ENCODE measurements around the gene LSM12.
"Not testable (repeated sequence)": the region's sequence is repeated elsewhere in the genome, so short reads cannot be mapped to it uniquely, and the experiment has no call there.

Gene LSM12

DNA sequence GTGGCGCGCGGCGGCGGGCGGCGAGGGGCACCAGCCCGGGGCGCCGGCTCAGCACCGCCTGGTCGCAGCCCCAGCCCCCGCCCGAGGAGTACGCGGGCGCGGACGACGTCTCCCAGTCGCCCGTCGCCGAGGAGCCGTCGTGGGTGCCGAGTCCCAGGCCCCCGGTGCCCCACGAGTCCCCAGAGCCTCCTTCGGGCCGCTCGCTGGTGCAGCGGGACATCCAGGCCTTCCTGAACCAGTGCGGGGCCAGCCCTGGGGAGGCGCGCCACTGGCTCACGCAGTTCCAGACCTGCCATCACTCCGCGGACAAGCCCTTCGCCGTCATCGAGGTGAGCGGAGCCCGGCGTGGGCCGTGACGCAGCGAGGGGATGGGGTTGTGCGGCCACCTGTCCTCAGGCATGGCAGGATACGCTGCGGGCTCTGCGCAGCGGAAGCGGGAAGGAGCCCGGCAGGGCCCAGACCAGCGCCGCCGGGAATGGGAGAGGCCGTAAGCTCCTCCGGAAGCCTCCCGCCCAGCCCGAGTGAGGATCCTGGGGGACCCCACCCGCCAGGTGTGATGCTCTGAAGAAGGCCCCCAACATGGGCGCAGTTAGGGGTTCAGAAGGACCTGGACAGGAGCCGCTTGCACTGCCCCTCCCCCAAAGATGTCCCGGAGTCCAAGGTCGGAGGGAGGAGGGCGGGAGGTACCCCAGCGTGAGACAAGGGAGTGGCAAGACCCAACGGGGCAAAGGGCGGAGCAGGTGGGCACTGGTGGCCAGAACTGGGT, 61.5 kb downstream of the LSM12 start:
- no peak for FAIRE-seq

DNA sequence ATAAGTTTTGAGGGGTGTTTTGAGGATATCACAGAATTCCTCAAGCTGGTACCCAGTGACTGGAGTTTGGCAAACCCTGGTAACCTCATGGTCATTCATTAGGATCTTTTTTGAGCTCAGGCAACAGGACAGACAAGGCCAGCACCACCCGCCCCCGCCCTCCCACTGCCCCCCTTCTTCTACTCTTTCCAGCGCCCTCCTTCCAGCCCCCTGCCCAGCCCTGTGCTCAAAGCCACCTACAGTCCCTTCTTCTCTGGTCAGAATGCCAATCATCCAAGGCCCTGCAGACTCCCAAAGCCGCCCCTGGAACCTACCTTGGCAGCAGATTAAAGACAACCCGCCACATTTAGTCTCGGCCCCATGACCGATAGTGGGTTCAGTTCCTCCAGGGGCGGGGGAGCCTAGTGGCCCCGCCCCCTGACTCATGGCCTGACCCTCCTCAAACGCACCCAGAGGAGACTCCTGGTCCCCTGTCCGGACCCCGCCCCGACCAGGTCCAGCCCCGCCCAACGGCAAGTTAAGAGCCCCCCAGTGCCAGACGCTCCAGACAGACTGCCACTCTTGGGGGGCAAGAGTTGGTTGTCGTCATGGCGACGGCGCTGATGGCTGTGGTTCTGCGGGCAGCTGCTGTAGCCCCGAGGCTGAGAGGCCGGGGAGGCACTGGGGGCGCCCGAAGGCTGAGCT, 62.3 kb downstream of the LSM12 start, which contains the start of gene NAGS:
Gene NAGS (plus strand): TSS at position 546 of the 684 bp plus-strand sequence. CDS start 42 bp downstream, at position 588.
- no peak for FAIRE-seq

DNA sequence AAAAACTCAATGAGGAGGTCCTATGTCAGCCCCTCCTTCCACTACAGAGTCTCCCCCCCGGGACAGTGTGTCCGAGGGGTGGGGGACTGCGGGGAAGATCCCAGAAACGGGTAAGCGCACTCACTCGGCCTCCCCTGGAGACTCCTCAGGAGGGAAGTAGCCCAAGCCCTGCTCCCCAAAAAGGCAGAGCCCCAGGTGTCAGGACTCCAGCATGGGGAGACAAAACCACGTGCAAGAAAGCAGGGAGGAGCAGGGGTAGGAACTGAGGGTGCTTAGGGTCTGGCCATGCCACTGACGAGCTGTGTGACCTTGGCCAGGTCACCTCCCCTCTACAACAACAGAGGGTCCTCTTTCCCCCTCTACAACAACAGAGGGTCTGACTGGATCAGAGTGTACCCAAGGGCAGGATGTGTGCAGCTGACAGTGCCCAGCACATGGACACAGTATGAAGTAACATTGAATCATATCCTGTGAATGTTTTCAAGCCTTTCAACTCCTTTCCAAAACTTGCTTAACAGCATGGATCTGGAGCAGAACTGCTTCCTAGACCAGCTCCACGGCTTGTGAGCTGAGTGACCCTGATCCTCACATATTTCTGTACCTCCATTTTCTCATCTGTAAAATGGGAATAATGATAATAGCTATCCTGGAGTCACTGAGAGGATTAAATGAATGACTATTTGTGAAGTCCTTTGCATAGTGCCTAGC, 64.2 kb downstream of the LSM12 start:
- no peak for FAIRE-seq

DNA sequence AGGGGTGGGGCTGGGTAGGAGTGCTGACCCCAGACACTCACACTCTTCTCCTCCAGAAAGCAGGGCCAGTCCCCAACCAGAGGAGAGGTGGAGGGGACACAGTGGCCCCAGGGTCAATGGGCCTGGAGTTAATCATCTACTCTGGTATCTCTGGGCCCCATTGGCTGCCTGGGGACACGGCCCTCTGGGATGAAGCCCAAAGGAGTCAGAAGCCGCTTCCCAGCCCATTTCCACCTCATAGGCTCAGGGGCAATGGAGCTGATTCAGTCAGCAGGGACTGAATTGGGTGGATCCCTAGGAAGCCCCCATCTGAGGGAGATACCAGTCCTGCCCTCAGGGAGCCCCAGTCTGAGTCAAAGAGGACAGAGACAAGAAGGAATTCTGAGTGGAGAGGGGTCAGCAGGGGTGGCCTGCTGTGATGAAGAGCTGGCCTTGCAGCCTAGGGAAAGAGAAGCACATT, 65.0 kb downstream of the LSM12 start:
- FAIRE-seq: no peak

DNA sequence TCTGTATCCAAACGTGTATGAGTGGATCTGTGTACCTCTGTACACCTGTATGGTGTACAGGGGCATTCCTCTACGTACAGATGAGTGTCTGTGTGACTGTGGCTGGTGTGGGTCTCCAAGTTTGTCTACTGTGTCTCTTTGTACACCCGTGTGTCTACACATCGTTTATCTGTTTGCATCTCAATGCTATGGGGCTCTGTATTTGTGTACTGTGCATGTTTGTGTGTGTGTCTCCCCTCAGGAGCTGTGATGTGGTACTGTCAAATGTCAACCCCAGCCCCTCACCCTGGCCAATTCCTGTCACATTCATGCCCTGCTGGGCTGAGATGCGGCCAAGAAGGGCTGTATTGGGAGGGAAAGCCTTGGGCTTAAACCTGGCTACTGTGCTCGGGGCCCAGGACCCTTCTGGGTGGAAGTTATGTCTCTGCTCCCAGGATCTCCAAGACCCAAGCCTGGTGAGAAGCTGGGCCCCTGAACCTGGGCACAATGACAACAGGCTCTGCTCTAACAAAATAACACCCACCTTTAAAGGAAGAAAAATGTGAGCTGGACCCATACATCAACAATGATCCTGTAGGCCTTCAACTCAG, 65.5 kb downstream of the LSM12 start:
- no peak for FAIRE-seq

DNA sequence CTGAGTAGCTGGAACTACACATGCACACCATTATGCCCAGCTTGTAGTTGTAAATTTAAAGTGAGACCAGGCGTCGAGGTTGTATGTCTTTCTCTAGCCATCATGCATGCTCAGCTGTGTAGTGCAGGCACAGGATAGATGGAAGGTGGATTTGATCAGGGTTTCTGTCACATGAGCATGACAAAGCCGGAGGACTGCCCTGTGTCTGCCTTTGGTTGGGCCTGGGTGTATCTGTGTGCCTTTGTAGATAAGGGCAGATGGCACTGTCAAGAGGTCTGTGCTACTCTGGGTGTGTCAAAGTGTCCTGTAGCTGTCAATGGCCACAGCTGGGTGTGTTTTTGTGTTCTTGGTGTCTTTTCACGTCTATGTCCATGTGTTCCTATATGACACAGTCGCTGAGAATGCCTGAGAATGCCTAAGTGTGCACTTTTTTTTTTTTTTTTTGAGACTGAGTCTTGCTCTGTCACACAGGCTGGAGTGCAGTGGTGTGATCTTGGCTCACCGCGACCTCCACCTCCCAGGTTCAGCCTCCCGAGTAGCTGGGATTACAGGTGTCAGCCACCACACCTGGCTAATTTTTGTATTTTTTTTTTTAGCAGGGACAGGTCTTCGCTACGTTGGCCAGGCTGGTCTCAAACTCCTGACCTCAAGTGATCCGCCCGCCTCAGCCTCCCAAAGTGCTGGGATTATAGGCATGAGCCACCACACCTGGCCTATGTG, 66.2 kb downstream of the LSM12 start:
- FAIRE-seq: no peak

DNA sequence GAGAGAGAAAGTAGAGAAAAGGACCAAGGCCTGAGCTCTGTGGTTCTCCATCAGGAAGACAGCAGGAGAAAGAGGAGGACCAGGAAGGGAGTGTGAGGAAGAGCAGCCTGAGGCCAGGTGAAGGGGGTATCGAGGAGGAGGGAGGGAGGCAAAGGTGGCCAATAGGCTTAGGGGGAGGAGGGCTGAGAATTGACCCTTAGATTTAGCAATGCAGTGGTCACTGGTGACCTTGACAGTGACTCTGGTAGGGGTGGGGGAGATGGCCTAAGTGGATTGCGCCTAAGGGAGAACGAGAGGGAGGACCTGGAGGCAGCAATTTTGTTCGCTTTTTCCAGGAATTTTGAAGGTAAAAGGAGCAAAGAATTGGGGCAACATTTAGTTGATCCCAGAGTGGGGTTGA, 67.4 kb downstream of the LSM12 start:
- FAIRE-seq: no peak

DNA sequence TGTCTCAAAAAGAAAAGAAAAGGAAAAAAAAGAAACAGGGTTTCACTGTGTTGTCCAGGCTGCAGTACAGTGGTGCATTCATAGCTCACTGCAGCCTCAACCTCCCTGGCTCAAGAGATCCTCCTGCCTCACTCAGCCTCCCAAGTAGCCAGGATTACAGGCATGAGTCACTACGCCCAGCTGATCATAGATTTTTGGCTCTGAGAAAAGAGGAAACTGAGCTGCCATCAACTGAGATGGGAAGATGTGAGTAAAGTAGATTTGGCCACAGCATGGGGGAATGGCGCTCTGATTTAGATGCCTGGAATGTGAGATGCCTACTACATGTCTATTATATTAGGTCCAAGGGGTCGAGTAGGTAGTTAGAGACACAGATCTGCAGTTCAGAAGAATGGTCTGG, 67.9 kb downstream of the LSM12 start:
- no peak for FAIRE-seq

DNA sequence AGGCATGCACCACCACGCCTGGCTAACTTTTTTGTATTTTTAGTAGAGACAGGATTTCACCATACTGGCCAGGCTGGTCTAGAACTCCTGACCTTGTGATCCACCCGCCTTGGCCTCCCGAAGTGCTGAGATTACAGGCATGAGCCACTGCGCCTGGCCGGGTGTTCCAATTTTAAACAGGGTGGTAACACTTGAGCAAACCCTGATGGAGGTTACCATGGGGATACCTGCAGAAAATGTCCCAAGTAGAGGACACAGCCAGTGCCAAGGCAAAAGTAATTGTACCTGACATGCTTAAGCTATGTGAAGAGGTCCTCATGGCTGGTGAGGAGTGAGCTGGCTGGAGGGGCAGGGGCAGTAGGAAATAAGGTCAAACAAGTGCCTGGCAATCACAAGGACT, 69.3 kb downstream of the LSM12 start:
- FAIRE-seq: not testable (repeated sequence)

DNA sequence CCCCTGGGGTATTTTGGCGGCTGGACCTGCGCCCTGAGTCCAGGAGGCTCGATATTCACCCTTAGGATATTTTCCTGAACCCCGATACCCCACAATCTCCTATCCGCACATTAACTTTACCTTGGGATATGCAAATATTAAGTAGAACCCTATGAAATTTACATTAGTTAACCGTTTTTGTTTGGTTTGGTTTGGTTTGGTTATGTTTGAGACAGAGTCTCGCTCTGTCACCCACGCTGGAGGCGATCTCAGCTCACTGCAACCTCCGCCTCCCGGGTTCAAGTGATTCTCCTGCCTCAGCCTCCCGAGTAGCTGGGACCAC, 71.4 kb downstream of the LSM12 start:
- FAIRE-seq: no peak

DNA sequence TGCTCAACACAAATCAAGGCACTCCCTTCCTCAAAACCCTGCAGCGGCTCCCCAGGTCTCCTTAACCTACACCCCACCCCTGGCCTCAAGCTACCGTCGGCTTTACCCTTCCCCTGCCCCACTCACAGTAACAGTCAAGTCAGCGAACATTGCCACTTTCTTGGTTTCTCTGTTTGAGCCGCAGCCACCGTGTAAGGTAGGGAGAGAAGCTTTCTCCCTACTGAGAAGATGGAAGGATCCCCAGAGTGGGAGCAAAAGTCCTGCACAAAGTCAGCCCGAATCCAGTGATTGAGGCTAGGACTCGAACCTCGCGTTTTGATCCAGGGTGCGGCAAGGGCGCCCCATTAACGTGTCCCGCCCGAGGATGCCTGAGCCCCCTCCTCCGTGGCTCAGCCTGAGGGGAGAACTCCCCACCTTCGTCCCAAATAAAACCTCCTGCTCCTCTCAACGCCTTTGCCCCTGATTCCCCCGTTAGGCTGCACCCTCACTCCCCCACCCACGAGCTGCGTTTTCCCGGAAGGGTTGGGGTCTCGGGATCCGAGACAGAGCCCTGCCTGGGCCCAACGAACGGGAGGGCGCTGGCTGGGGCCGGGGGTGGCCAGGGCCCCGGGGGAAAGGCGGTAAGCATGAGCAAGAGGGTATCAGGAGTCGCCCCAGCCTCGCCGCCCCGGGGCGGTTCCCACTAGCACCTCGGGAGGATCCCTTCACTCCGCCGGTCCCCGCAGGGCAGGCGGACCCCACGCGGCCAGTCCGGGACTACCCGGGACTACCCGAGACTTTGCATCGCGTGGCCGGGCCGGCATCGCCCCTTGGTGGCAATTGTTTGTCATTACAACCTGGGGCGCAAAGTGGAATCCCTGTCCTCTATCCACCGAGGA, 72.0 kb downstream of the LSM12 start:
- no peak for FAIRE-seq

DNA sequence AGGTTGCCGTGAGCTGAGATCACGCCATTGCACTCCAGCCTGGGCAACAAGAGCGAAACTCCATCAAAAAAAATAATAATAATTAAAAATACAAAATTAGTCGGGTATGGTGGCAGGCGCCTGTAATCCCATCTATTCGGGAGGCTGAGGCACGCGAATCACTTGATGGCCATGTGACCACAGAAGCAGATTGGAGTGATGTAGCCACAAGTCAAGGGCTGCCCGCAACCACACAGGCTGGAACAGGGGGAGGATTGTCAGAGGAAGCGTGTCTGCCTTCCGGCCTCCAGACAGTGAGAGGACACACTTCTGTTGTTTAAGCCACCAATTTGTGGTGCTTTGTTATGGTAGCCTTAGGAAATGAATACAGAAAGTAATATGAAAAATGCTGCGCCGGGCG, 73.8 kb downstream of the LSM12 start:
- no peak for FAIRE-seq

DNA sequence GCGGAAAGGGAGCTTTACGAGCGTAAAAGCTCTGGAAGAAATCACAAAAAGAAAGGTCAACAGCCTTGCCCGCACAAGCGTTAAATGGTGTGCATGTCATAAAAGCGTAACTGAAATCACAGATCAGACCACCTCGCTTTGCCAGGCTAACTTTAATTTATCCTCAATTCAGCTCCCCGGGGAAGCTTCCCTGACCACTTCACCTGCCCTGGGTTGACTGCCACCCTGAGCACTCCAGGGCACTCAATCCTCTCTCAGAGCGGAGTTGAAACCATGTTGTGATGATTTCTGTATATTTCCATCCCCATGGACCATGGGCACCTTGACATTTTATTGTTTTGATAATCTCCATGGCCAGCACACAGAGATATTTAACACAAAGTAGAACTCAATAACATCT, 78.2 kb downstream of the LSM12 start:
- no peak for FAIRE-seq

DNA sequence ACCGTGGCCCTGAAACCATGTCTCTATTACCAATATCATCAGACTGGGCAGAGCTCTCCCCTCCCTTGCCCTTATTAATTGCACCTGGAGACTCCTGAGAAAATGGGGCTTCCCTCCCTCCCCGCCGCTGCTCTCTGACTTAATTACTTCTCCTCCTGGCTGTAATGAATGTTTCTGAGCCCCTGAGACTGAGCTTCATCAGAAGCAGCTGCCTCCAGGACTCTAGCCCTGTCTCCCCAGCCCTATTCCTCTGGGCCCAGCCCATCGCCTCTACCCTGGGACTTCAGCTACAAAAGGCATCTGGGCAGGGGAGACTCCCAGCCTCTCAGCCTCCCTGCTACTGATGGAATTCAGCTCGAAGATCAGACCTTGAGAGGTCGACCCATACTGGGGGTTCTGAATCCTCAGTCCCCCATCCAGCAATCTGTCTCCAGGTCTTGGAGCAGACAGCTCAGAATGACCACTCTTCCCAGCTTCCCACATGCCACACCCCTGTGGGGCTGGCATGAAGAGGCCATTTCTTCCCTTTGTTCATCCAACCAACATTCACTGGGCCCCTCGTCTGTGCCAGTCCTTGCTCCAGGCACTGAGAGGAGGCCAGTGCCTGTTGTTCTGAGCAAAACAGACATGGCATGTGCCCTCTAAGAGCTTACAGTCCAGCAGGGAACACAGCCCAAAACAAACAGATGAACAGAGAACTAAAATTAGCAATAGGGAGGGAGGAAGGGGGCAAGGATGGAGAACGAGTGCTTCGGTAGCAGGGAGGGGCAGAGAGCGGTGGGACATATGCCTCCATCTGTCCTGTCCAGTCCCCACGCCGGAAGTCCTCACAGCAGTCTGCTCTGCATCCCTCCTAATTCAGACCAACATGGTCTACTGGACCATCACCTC, 79.1 kb downstream of the LSM12 start:
- FAIRE-seq: no peak

DNA sequence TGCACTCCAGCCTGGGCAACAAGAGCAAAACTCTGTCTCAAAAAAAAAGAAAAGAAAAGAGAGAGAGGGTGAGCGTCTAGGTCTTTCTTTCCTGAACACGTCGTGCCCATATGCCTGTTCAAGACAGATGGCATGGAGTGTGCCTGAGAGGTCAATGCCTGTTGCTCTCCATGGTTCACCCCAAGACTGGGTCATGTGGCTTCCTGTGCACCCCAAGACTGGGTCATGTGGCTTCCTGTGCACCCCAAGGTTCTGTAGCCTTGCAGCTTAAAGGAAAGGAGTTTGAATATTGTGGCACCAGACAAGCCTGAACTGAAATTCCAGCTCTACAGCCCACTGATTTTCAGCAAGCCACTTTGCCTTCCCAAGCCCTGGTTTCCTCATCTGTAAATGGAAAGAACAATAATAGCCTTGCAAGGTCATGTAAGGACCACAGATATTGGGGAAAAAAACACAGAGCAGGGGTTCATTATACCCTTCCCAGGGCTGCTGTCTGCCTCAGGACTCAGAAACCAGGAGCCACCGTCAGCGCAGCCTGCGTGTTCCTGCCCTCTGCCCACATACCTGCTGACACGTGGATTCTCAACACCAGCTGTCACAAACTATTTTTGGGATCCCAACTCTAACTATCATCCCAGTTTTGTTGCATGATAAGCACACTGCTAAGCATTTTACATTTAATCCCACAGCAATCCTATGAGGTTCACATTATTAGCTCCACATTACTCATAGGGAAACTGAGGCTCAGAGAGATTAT, 80.1 kb downstream of the LSM12 start:
- no peak for FAIRE-seq

DNA sequence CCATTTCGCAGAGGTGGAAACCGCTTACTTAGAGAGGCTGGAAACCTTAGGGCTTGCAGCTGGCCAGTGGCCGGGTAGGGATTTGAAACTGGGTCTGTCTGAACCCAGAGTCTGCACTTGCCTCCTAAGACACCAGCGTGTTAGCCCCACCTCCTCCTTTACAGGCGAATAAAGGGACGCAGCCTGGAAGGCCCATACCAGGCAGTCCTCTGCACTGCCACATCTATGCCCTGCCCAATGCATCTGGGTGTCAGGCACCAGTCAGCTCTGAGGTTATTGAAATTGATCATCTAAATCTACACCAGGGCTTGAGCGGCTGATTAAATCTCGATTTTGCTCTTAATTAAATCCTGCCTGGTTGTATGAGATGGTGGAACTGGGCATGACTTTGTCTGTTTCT, 82.0 kb downstream of the LSM12 start:
- FAIRE-seq: no peak
